Endodermal cell (in vitro differentiated cells): ENCODE measurements around the gene PTPN5. TPM values are rescaled to one million over a fixed set of nuclear protein-coding genes. Genes with fewer than 3 reads are reported as not detected.
"Not testable (repeated sequence)": the region's sequence is repeated elsewhere in the genome, so short reads cannot be mapped to it uniquely, and the experiment has no call there.

Source experiments
- DNase-seq: peaks from one replicate; pipeline ENCODE4 v3.0.0-alpha.2; 2017
- H3K27ac ChIP-seq: 2 replicates; pipeline ENCODE4 v1.5.1; 2013; ENCODE audit warnings: mild to moderate bottlenecking, low read depth, low read length, moderate library complexity
- H3K27me3 ChIP-seq: 2 replicates; pipeline ENCODE4 v1.6.1; 2013; ENCODE audit warnings: mild to moderate bottlenecking, low read length, moderate library complexity; ENCODE audit not compliant: insufficient read depth, control insufficient read depth, poor library complexity, severe bottlenecking
- H3K36me3 ChIP-seq: 2 replicates; pipeline ENCODE4 v1.7.0; 2013; ENCODE audit warnings: mild to moderate bottlenecking, low read length, moderate library complexity; ENCODE audit not compliant: control insufficient read depth, insufficient read depth
- H3K4me1 ChIP-seq: one replicate; pipeline ENCODE4 v1.7.0; 2013; ENCODE audit warnings: low read length; ENCODE audit not compliant: control insufficient read depth, insufficient read depth
- H3K4me3 ChIP-seq: 2 replicates; pipeline ENCODE4 v1.5.1; 2013; ENCODE audit warnings: mild to moderate bottlenecking, low read length, moderate library complexity
- H3K9ac ChIP-seq: 2 replicates; pipeline ENCODE4 v1.6.1; 2013; ENCODE audit warnings: mild to moderate bottlenecking, low read length, moderate library complexity; ENCODE audit not compliant: poor library complexity, severe bottlenecking; ENCODE audit errors: extremely low read depth
- H3K9me3 ChIP-seq: 2 replicates; pipeline ENCODE4 v1.6.1; 2013; ENCODE audit warnings: mild to moderate bottlenecking, low read length, moderate library complexity; ENCODE audit not compliant: control insufficient read depth
- H3K27ac Mint-ChIP-seq: 2 replicates; pipeline ENCODE4 v1.8.0; 2020; ENCODE audit warnings: mixed read lengths
- H3K27me3 Mint-ChIP-seq: 2 replicates; pipeline ENCODE4 v1.8.0; 2021; ENCODE audit warnings: mild to moderate bottlenecking, mixed read lengths; ENCODE audit not compliant: insufficient read depth
- H3K36me3 Mint-ChIP-seq: 2 replicates; pipeline ENCODE4 v1.8.0; 2020; ENCODE audit warnings: low read depth, mixed read lengths
- H3K4me1 Mint-ChIP-seq: 2 replicates; pipeline ENCODE4 v1.8.0; 2020; ENCODE audit warnings: mixed read lengths
- H3K4me3 Mint-ChIP-seq: 2 replicates; pipeline ENCODE4 v1.8.0; 2020; ENCODE audit warnings: mild to moderate bottlenecking, moderate library complexity, mixed read lengths
- H3K9me3 Mint-ChIP-seq: 2 replicates; pipeline ENCODE4 v1.8.0; 2020; ENCODE audit warnings: mild to moderate bottlenecking, mixed read lengths
- WGBS, 2 experiments: methylation state at CpG; one replicate each; pipeline versions ENCODE4 v1.1.5 to v1.1.7; 2013; ENCODE audit warnings: missing lambda C conversion rate in 2 of 2, mixed read lengths in 1 of 2; ENCODE audit not compliant: insufficient coverage in 1 of 2, insufficient read length in 1 of 2; 5-methylcytosine and 5-hydroxymethylcytosine counted together
- long read RNA-seq, 4 experiments: library from polyadenylated mRNA in 2 of 4; library from RNA in 1 of 4; library from capped mRNA in 1 of 4; stranded (forward) in 3 of 4; unstranded in 1 of 4; transcript quantifications; one replicate each; pipeline ENCODE4 v2.0.0, GENCODE V29; 2020 to 2021; ENCODE audit warnings: inconsistent platforms in 1 of 4
- polyA plus RNA-seq, 2 experiments: library from polyadenylated mRNA; stranded (reverse); fragments of 50-300 nt; gene quantifications; one replicate each; pipeline ENCODE4 v1.2.3, GENCODE V29; 2013
- total RNA-seq, 2 donors: library from RNA; stranded (reverse); fragmentation: NEBNext Ultra II Directional in 1 of 2; extraction: Animal tissue kit (Norgen Biotek cat#: 25700) in 1 of 2; gene quantifications; 2 replicates in 1 of 2; 3 replicates in 1 of 2; pipeline ENCODE4 v1.2.1, GENCODE V29; 2021
- TF ChIP-seq, protein P1 (sequence below): fragments of 200-600 bp; sonication (generic); conservative IDR thresholded peaks from 2 replicates; pipeline ENCODE4 v1.5.0; 2021; ENCODE audit warnings: antibody characterized with exemption, mild to moderate bottlenecking

Gene PTPN5
- 10 to 100 TPM; 27.6 to 51.0 TPM for total RNA-seq
- polyA plus RNA-seq (2013, experiment 1 of 2), result 4.7 TPM
- polyA plus RNA-seq (2013, experiment 2 of 2), result 5.1 TPM
- long read RNA-seq, experiment 1, partial matches to known transcripts, result 3 of 11 reads
- long read RNA-seq, experiment 1, other reads (novel, unspliced or antisense), result 4 of 11 reads
- long read RNA-seq, experiment 2, transcript PTPN5-201 (15 exons, 3,135 nt), result major isoform, 55 of 137 reads
- long read RNA-seq, experiment 2, transcript PTPN5-203 (14 exons, 2,796 nt), result minor isoform, 15 of 137 reads
- long read RNA-seq, experiment 2, partial matches to known transcripts, result 5 of 137 reads
- long read RNA-seq, experiment 2, other reads (novel, unspliced or antisense), result 58 of 137 reads
- long read RNA-seq, experiment 3, transcript PTPN5-201 (15 exons, 3,135 nt), result major isoform, 61 of 171 reads
- long read RNA-seq, experiment 3, transcript PTPN5-203 (14 exons, 2,796 nt), result minor isoform, 21 of 171 reads
- long read RNA-seq, experiment 3, partial matches to known transcripts, result 12 of 171 reads
- long read RNA-seq, experiment 3, other reads (novel, unspliced or antisense), result 77 of 171 reads
- long read RNA-seq, experiment 4, partial matches to known transcripts, result 5 of 5 reads
- long read RNA-seq, experiment 4, other reads (novel, unspliced or antisense), result 0 of 5 reads

DNA sequence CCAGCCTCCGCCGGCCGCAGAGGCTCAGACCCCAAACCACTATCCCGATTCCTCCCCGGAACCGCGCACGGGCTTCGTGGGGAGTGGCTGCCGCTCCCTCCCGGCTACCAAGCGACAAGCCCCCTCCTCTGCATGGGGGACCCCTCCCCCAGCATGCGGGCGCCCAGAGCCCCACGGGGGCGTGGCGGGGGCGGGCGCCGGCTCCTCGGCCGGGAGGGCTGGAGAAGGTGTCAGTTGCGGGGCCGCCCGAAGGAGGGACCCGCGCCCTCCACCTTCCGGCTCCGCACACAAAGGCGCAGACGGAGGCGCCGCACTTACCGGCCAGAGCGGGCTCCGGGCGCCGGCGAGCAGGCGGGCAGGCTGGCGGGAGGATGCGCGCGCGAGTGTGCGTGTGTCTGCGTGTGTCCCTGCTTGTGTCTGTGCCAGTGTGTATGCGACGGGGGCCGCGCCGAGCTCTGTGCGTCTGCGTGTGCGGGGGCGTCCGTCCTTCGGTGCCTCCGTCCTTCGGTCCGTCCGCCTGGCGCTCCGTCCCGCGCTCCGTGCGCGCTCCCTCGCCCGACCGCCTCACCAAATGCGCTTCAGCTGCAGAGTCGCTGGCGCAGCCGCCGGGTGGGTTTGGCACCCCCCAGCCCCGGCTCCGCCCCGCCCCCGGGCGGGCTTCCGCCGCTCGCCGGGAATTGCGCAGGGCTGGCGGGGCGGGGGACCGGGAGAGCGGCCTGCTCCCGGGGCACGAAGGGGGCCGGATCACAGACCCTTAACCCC lies at the start of gene PTPN5:
Gene PTPN5, minus strand, starts transcription at position 592 of the 762 bp plus-strand sequence. CDS start 19,840 bp downstream, outside the sequence.
- peaks cover 35% of the 10 kb centered on the region for H3K4me1 Mint-ChIP-seq
- peak within 1 kb of the TSS; percentile 74 for H3K27ac Mint-ChIP-seq
- Histone ChIP-seq H3K27ac (no peak within 1 kb of the TSS), H3K9me3 (no peaks in the 10 kb centered on the region), H3K4me1 (no peaks in the 10 kb centered on the region), H3K9ac (peak within 1 kb of the TSS; percentile 25), H3K4me3 (peak within 1 kb of the TSS; percentile 84), H3K36me3 (no peaks in the 10 kb centered on the region), H3K27me3 (peaks cover 45% of the 10 kb centered on the region)
- peak; percentile 83 for DNase-seq
- no peaks in the 10 kb centered on the region for H3K9me3 Mint-ChIP-seq
- H3K27me3 Mint-ChIP-seq, result peaks cover 74% of the 10 kb centered on the region
- 0% methylated on average over 7 to 94 of the region's 94 CpGs for WGBS, 2 experiments
- H3K36me3 Mint-ChIP-seq, result peaks cover 2% of the 10 kb centered on the region
- peak within 1 kb of the TSS; percentile 71 for H3K4me3 Mint-ChIP-seq
- TF ChIP-seq, protein P1, sequence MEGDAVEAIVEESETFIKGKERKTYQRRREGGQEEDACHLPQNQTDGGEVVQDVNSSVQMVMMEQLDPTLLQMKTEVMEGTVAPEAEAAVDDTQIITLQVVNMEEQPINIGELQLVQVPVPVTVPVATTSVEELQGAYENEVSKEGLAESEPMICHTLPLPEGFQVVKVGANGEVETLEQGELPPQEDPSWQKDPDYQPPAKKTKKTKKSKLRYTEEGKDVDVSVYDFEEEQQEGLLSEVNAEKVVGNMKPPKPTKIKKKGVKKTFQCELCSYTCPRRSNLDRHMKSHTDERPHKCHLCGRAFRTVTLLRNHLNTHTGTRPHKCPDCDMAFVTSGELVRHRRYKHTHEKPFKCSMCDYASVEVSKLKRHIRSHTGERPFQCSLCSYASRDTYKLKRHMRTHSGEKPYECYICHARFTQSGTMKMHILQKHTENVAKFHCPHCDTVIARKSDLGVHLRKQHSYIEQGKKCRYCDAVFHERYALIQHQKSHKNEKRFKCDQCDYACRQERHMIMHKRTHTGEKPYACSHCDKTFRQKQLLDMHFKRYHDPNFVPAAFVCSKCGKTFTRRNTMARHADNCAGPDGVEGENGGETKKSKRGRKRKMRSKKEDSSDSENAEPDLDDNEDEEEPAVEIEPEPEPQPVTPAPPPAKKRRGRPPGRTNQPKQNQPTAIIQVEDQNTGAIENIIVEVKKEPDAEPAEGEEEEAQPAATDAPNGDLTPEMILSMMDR, result no peak

- H3K9ac ChIP-seq, result no peak overlapping the region
- H3K4me3 ChIP-seq, result no peak overlapping the region
- peak; percentile 74 for DNase-seq
- peaks cover 14% of the 10 kb centered on the region for H3K27me3 ChIP-seq
- Mint-ChIP-seq H3K9me3 (peaks cover 5% of the 10 kb centered on the region), H3K27me3 (peaks cover 36% of the 10 kb centered on the region), H3K36me3 (no peaks in the 10 kb centered on the region), H3K27ac (no peak overlapping the region), H3K4me3 (no peak overlapping the region), H3K4me1 (no peaks in the 10 kb centered on the region)
- WGBS, 2 experiments, result 71 to 93% methylated on average over 2 of the region's 2 CpGs
- no peak overlapping the region for H3K27ac ChIP-seq
- TF ChIP-seq, protein P1, result no peak
- no peaks in the 10 kb centered on the region for H3K9me3 ChIP-seq
- no peaks in the 10 kb centered on the region for H3K4me1 ChIP-seq
- no peaks in the 10 kb centered on the region for H3K36me3 ChIP-seq
These were observed 44.8 kb upstream of the PTPN5 start for GRCh38 chr11:18836417-18836816.

DNA sequence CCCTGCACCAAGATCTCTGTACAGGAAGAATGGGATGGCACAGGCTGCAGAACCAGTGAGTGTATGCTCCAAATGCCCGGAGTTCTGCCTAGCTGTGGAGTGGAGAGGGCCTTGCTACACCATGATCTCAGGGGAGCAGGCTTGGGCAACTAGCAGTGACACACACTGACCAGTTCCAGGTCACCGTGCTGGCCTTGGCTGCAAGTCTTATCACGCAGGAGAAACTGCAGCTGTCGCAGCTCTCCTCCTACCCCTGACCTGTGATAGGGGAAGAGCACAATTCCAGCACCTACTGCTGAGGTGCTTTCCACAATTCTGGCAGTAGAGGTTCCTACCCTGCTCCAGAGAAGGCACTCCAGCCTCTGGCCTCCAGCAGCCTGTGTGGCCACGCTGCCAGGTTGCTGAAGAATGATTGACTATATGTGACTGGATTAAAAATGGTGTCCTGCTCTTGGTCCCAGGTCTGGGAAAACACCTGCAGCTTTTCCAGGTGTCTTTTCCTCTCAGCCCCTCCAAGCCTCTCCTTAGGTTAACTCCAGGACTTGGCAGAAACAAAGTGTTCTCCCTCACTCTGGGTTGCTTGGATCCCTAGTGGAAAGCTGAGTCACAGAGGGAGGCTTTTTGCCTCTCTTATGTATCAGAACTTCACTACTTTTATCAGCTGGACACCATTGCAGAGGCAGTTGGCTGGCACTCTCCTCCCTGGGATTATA lies 43.3 kb upstream of the PTPN5 start:
- no peaks in the 10 kb centered on the region for H3K36me3 Mint-ChIP-seq
- Histone ChIP-seq H3K27me3 (peaks cover 28% of the 10 kb centered on the region), H3K36me3 (no peaks in the 10 kb centered on the region), H3K27ac (no peak overlapping the region), H3K9me3 (no peaks in the 10 kb centered on the region), H3K9ac (no peak overlapping the region), H3K4me1 (no peaks in the 10 kb centered on the region), H3K4me3 (no peak overlapping the region)
- WGBS, 2 experiments, result 73 to 92% methylated on average over 1 to 5 of the region's 5 CpGs
- H3K4me3 Mint-ChIP-seq, result no peak overlapping the region
- TF ChIP-seq, protein P1, result no peak
- no peak for DNase-seq
- H3K9me3 Mint-ChIP-seq, result no peaks in the 10 kb centered on the region
- H3K27me3 Mint-ChIP-seq, result peaks cover 35% of the 10 kb centered on the region
- no peak overlapping the region for H3K27ac Mint-ChIP-seq
- no peaks in the 10 kb centered on the region for H3K4me1 Mint-ChIP-seq

DNA sequence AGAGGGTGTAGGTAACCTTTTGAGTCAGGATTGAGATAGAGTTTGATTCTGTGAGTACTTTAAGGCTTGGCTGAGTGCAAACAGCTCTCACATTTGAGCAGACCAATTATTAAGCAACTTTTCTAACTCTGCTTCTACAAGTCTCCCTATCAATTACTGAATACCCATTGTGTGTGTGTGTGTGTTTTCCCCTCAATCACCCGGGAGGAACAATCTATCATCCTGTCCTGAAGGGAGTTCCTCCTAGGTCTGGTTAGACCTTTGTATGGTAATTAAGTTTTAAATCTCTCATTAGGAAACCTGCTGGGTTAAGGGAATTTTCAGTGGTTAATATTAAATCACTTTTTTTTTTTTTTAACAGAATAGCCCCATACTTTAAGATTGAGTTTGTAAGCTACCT lies 28.6 kb upstream of the PTPN5 start:
- peak overlapping the region; percentile 32 for H3K4me3 Mint-ChIP-seq
- H3K27ac ChIP-seq, H3K27me3 ChIP-seq, H3K9me3 ChIP-seq, H3K36me3 ChIP-seq, H3K36me3 Mint-ChIP-seq, DNase-seq, H3K9ac ChIP-seq, H3K27me3 Mint-ChIP-seq, H3K9me3 Mint-ChIP-seq: not testable (repeated sequence)
- WGBS, 2 experiments, result 0% methylated on average over 1 of the region's 1 CpG; no CpG with 5 or more reads in 1 of the 2 experiments
- peak overlapping the region; percentile 53 for H3K4me3 ChIP-seq
- peaks cover 19% of the 10 kb centered on the region for H3K4me1 ChIP-seq
- H3K4me1 Mint-ChIP-seq, result peaks cover 35% of the 10 kb centered on the region
- H3K27ac Mint-ChIP-seq, result peak overlapping the region; percentile 65
